GM12878 (cell line): ENCODE data around the gene CHRM5. TPM values are rescaled to one million over a fixed set of nuclear protein-coding genes. Genes with fewer than 3 reads are reported as not detected.

Experiments
- ATAC-seq: fragments of 200-7000 bp; cut with Tn5 transposase; 3 replicates; pipeline ENCODE4 v1.9.1; 2020; ENCODE audit warnings: mild to moderate bottlenecking, moderate library complexity
- BruUV-seq: library from RNA; stranded (reverse); fragments of 400-500 nt; replicated peaks from 2 replicates; lab custom pipeline; 2021; lab: Mats Ljungman, UMichigan
- CTCF ChIA-PET: fragments of 300-600 bp; sonication (Branson Sonifier 250); formaldehyde crosslinking; extraction: SDS; loops from one replicate; lab custom pipeline; 2021; ENCODE audit warnings: inconsistent platforms; lab: Yijun Ruan, JAX
- POLR2A ChIA-PET: fragments of 350-600 bp; formaldehyde crosslinking; extraction: SDS; loops from one replicate; lab custom pipeline; 2021; ENCODE audit warnings: inconsistent platforms; lab: Charles Lee
- RAD21 ChIA-PET: fragments of 300-600 bp; sonication (Branson Sonifier 250); formaldehyde crosslinking; loops from one replicate; lab custom pipeline; 2023; ENCODE audit warnings: antibody characterized with exemption; ENCODE audit not compliant: unreplicated experiment; lab: Charles Lee
- SMC1A ChIA-PET: fragments of 300-600 bp; sonication (Branson Sonifier 250); formaldehyde crosslinking; loops from one replicate; lab custom pipeline; 2023; ENCODE audit not compliant: unreplicated experiment, uncharacterized antibody; lab: Charles Lee
- DNase-seq: peaks from one replicate; pipeline ENCODE4 v3.0.0-alpha.2; 2011; ENCODE audit warnings: low read depth, low spot score
- FAIRE-seq: peaks from 3 replicates; lab custom pipeline; 2011; peaks lifted over from hg19 to GRCh38; lab: Jason Lieb, UNC
- H2AFZ ChIP-seq: 2 replicates; pipeline ENCODE4 v1.6.0; 2011; ENCODE audit warnings: low read depth, low read length, control low read depth; ENCODE audit not compliant: control insufficient read depth
- H3K27ac ChIP-seq: 2 replicates; pipeline ENCODE4 v1.5.1; 2011; ENCODE audit warnings: control low read depth; ENCODE audit not compliant: control insufficient read depth, insufficient read depth
- H3K27me3 ChIP-seq, 2 experiments: replicated peaks in 1 of 2; 2 replicates each; pipeline versions ENCODE4 v1.6.0 to v1.6.1; 2011; ENCODE audit warnings: low read length in 1 of 2; ENCODE audit not compliant: control insufficient read depth in 2 of 2, insufficient read depth in 2 of 2
- H3K36me3 ChIP-seq, 2 experiments: 2 replicates each; pipeline ENCODE4 v1.5.1; 2011; ENCODE audit warnings: low read length in 1 of 2; ENCODE audit not compliant: control insufficient read depth in 2 of 2, insufficient read depth in 2 of 2
- H3K4me1 ChIP-seq: 2 replicates; pipeline ENCODE4 v1.6.1; 2011; ENCODE audit warnings: mild to moderate bottlenecking, low read length, moderate library complexity, mixed read lengths; ENCODE audit not compliant: control insufficient read depth, insufficient read depth
- H3K4me2 ChIP-seq: 2 replicates; pipeline ENCODE4 v1.6.0; 2011; ENCODE audit warnings: control low read depth; ENCODE audit not compliant: control insufficient read depth, insufficient read depth
- H3K4me3 ChIP-seq: fragments of 200-600 bp; sonication (generic); 2 replicates; pipeline ENCODE4 v1.5.1; 2016
- H3K79me2 ChIP-seq: 2 replicates; pipeline ENCODE4 v1.6.0; 2011; ENCODE audit warnings: low read length; ENCODE audit not compliant: control insufficient read depth, insufficient read depth
- H3K9ac ChIP-seq: 2 replicates; pipeline ENCODE4 v1.8.0; 2011; ENCODE audit warnings: low read length, control low read depth, mixed read lengths; ENCODE audit not compliant: control insufficient read depth, insufficient read depth
- H3K9me3 ChIP-seq: replicated peaks from 3 replicates; pipeline ENCODE4 v1.5.1; 2011; ENCODE audit warnings: mild to moderate bottlenecking, low read length; ENCODE audit not compliant: control insufficient read depth, insufficient read depth
- H4K20me1 ChIP-seq: 2 replicates; pipeline ENCODE4 v1.6.0; 2011; ENCODE audit not compliant: control insufficient read depth, insufficient read depth
- CREB1 ChIP-seq: IDR thresholded peaks from 2 replicates; pipeline ENCODE4 v1.6.1; 2012; ENCODE audit warnings: low read depth, mild to moderate bottlenecking, inconsistent platforms
- NR2C1 ChIP-seq: fragments of 450-650 bp; IDR thresholded peaks from 2 replicates; pipeline ENCODE4 v1.6.1; 2017; ENCODE audit warnings: antibody characterized with exemption, mild to moderate bottlenecking, moderate library complexity
- SP1 ChIP-seq: IDR thresholded peaks from one replicate; pipeline ENCODE4 v1.6.1; 2011; ENCODE audit warnings: low read depth, low read length
- SREBF2 ChIP-seq: IDR thresholded peaks from 2 replicates; pipeline ENCODE4 v1.6.1; 2012; ENCODE audit warnings: mild to moderate bottlenecking, low read length
- STAT3 ChIP-seq: IDR thresholded peaks from 2 replicates; pipeline ENCODE4 v1.6.1; 2011; ENCODE audit warnings: low read depth, low read length, improper control_type of control experiment
- WRNIP1 ChIP-seq: IDR thresholded peaks from 2 replicates; pipeline ENCODE4 v1.6.1; 2011; ENCODE audit warnings: low read depth, low read length, improper control_type of control experiment, borderline replicate concordance
- ZBED1 ChIP-seq: IDR thresholded peaks from 2 replicates; pipeline ENCODE4 v1.6.1; 2016; ENCODE audit warnings: borderline replicate concordance
- ZBTB33 ChIP-seq: fragments of 450-650 bp; IDR thresholded peaks from 2 replicates; pipeline ENCODE4 v1.6.1; 2017; ENCODE audit warnings: mild to moderate bottlenecking
- ZNF622 ChIP-seq: fragments of 450-650 bp; IDR thresholded peaks from 2 replicates; pipeline ENCODE4 v1.6.1; 2017; ENCODE audit warnings: mild to moderate bottlenecking, inconsistent platforms
- ZZZ3 ChIP-seq: IDR thresholded peaks from 2 replicates; pipeline ENCODE4 v1.6.1; 2011; ENCODE audit warnings: low read depth; ENCODE audit not compliant: control insufficient read depth, insufficient read length
- WGBS: methylation state at CpG from one replicate; pipeline ENCODE4 v1.1.6; 2016; ENCODE audit warnings: low lambda C conversion rate; ENCODE audit not compliant: insufficient replicate concordance, insufficient coverage; ENCODE audit errors: missing lambda C conversion rate; 5-methylcytosine and 5-hydroxymethylcytosine counted together
- in situ Hi-C: fragments of 300-500 bp; cut with MboI; formaldehyde crosslinking; loops from 9 replicates; pipeline ENCODE4 v1.14.3; 2018; ENCODE audit warnings: mixed read lengths
- intact Hi-C: fragments of 100-400 bp; cut with micrococcal nuclease; formaldehyde crosslinking; loops from one replicate; pipeline ENCODE4 v1.14.2; 2022; ENCODE audit not compliant: unreplicated experiment
- polyA plus RNA-seq, 11 experiments: library from polyadenylated mRNA; depleted of rRNA in 4 of 11; unstranded in 6 of 11; stranded (reverse) in 5 of 11; fragments of >200 nt; fragmentation: Nextera tagmentation in 4 of 11; fragmentation: Illumina TruSeq in 1 of 11; extraction: Ambion mirVana in 4 of 11; extraction: Trizol in 1 of 11; gene quantifications; 1 replicate in 1 of 11; 2 replicates in 10 of 11; pipeline versions ENCODE4 v1.2.1 to v1.2.3, GENCODE V29; 2011 to 2016; ENCODE audit warnings: inconsistent platforms in 2 of 11, missing spikeins in 2 of 11, low read depth in 1 of 11
- total RNA-seq, 4 experiments: library from RNA; depleted of rRNA in 3 of 4; stranded (reverse); fragments of >200 nt in 3 of 4; fragmentation: Illumina TruSeq in 1 of 4; extraction: Trizol in 1 of 4; gene quantifications; 2 replicates each; pipeline versions ENCODE4 v1.2.1 to v1.2.3, GENCODE V29; 2013 to 2021

Gene CHRM5
- total and polyA plus RNA-seq, 10 of the 15 experiments (the other 5 are each of a cell fraction or from before 2014, with no cell fraction given) = 0.01 to 0.10 (median 0.04) TPM; not detected in 6

- intact Hi-C loops = loop anchor here (5.0 to 10.0 kb wide), 2 partner anchors 267 to 485 kb away; partner anchors contain the start of genes GOLGA8B and LPCAT4
- no peak overlapping the region for H3K9ac ChIP-seq
- ChIA-PET SMC1A (interaction anchor here (0.7 to 1.0 kb wide), 3 partner anchors 24 to 267 kb away, joined by 3 to 6 read pairs (median 3); partner anchors contain the start of genes KATNBL1 and LPCAT4), POLR2A (interaction anchor here (0.6 to 1.2 kb wide), 4 partner anchors 12 to 125 kb away, joined by 3 read pairs; partner anchors contain the start of gene KATNBL1), CTCF (interaction anchor here (0.9 to 1.1 kb wide), 5 partner anchors 10 to 488 kb away, joined by 3 to 4 read pairs (median 3); no protein-coding TSS in a partner anchor), RAD21 (interaction anchor here (1.5 kb wide), 1 partner anchor 110 kb away, joined by 5 read pairs; the partner anchor contains the start of gene KATNBL1)
- H3K36me3 ChIP-seq = 0 out of 4 replicates have a peak, but pooled peaks cover 0 to 3% of the 10 kb centered on the region in 2 experiments
- no peak for TF ChIP-seq ZBED1
- no peak for TF ChIP-seq CREB1
- no peak for TF ChIP-seq NR2C1
- no peak for TF ChIP-seq SP1
- no peak for TF ChIP-seq WRNIP1
- TF ChIP-seq SREBF2 = no peak
- no peak for TF ChIP-seq ZZZ3
- no peak for TF ChIP-seq STAT3
- TF ChIP-seq ZBTB33 = no peak
- no peak for TF ChIP-seq ZNF622
- H3K4me1 ChIP-seq = 0 out of 2 replicates have a peak, but pooled peaks cover 4% of the 10 kb centered on the region
- peak overlapping the region; percentile 92 for H3K4me3 ChIP-seq
- DNase-seq = no peak
- in situ Hi-C loops = loop anchor here (5.0 kb wide), 1 partner anchor 117 kb away; no protein-coding TSS in a partner anchor
- no peak for FAIRE-seq
- no peaks in the 10 kb centered on the region for H3K27me3 ChIP-seq
- no peak for ATAC-seq
- peaks cover 55% of the 10 kb centered on the region for H3K79me2 ChIP-seq
- H4K20me1 ChIP-seq = no peaks in the 10 kb centered on the region
- no peak overlapping the region for H3K27ac ChIP-seq
- no TSS peak for BruUV-seq
- no peak overlapping the region for H2AFZ ChIP-seq
- H3K9me3 ChIP-seq = no peaks in the 10 kb centered on the region
- H3K4me2 ChIP-seq = peak overlapping the region; percentile 35; the same call in 1 of the 2 replicates
- whole genome bisulfite sequencing = 98% methylated on average over 5 of the region's 5 CpGs
Observed at GRCh38 chr15:34099914-34100313, 131.6 kb downstream of the CHRM5 start.
